HCT116 (cell line): Measurements from ENCODE around the gene EFR3B. TPM values are rescaled to one million over a fixed set of nuclear protein-coding genes. Genes with fewer than 3 reads are reported as not detected.

ENCODE experiments used
- ATAC-seq: fragments of 200-7000 bp; cut with Tn5 transposase; 2 replicates; pipeline ENCODE4 v1.9.1; 2020; ENCODE audit warnings: mild to moderate bottlenecking, moderate library complexity
- BruUV-seq: library from RNA; stranded (reverse); fragments of 400-500 nt; replicated peaks from 2 replicates; lab custom pipeline; 2021; lab: Mats Ljungman, UMichigan
- CTCF ChIA-PET: fragments of 300-600 bp; sonication (Branson Sonifier 250); formaldehyde crosslinking; loops from one replicate; lab custom pipeline; 2021; ENCODE audit warnings: antibody characterized with exemption; lab: Charles Lee
- POLR2A ChIA-PET: fragments of 300-600, 350-600 bp; sonication (Branson Sonifier 250); formaldehyde crosslinking; loops from one replicate; lab custom pipeline; 2021; ENCODE audit warnings: antibody characterized with exemption; lab: Charles Lee
- RAD21 ChIA-PET, 2 experiments: fragments of 300-600 bp; sonication (Branson Sonifier 250); formaldehyde crosslinking; loops; one replicate each; lab custom pipeline; 2023; ENCODE audit warnings: low total read pairs in 2 of 2; ENCODE audit not compliant: uncharacterized antibody in 2 of 2, unreplicated experiment in 2 of 2, low non-redundant PET in 1 of 2; lab: Charles Lee
- DNase-seq: peaks from one replicate; pipeline ENCODE4 v3.0.0-alpha.2; 2010; ENCODE audit warnings: low read depth, low spot score
- H2AFZ ChIP-seq: fragments of 200-600 bp; shearing (Covaris generic), sonication (generic); 2 replicates; pipeline ENCODE4 v1.6.1; 2017; ENCODE audit warnings: low read depth, mixed run types, mixed read lengths, antibody characterized with exemption, low read length; ENCODE audit not compliant: poor library complexity, severe bottlenecking
- H3K27ac ChIP-seq: 2 replicates; pipeline ENCODE4 v1.5.1; 2012; ENCODE audit warnings: low read depth, low read length
- H3K27me3 ChIP-seq: fragments of 200-600 bp; sonication (generic); 2 replicates; pipeline ENCODE4 v1.6.1; 2016; ENCODE audit warnings: mixed run types, low read length, mixed read lengths; ENCODE audit not compliant: insufficient read depth
- H3K36me3 ChIP-seq, 2 experiments: fragments of 200-500 bp in 1 of 2; fragments of 200-600 bp in 1 of 2; sonication (Bioruptor generic) in 1 of 2; sonication (generic) in 1 of 2; 2 replicates each; pipeline versions ENCODE4 v1.5.1 to v1.6.1; 2014 to 2016; ENCODE audit warnings: low read length in 2 of 2, inconsistent platforms in 1 of 2, mixed read lengths in 1 of 2, mixed run types in 1 of 2; ENCODE audit not compliant: insufficient read depth in 2 of 2, control insufficient read depth in 1 of 2
- H3K4me1 ChIP-seq, 2 experiments: fragments of 200-600 bp in 1 of 2; sonication (generic) in 1 of 2; 2 replicates each; pipeline versions ENCODE4 v1.5.1 to v1.6.1; 2012 to 2017; ENCODE audit warnings: low read length in 2 of 2, inconsistent platforms in 1 of 2, mild to moderate bottlenecking in 1 of 2, mixed read lengths in 1 of 2, mixed run types in 1 of 2, moderate library complexity in 1 of 2; ENCODE audit not compliant: insufficient read depth in 2 of 2, control insufficient read depth in 1 of 2
- H3K4me2 ChIP-seq: fragments of 200-600 bp; sonication (generic); 2 replicates; pipeline ENCODE4 v1.6.1; 2017; ENCODE audit warnings: mixed run types, low read length, mixed read lengths
- H3K4me3 ChIP-seq, 2 experiments: fragments of 200-600 bp in 1 of 2; sonication (generic) in 1 of 2; replicated peaks in 1 of 2; 2 replicates each; pipeline ENCODE4 v1.5.1; 2011 to 2016; ENCODE audit warnings: low read length in 2 of 2, control low read depth in 1 of 2, low read depth in 1 of 2, mild to moderate bottlenecking in 1 of 2, mixed read lengths in 1 of 2, mixed run types in 1 of 2
- H3K79me2 ChIP-seq: fragments of 200-600 bp; sonication (generic); 2 replicates; pipeline ENCODE4 v1.6.1; 2017; ENCODE audit warnings: mild to moderate bottlenecking, mixed run types, low read length, moderate library complexity, mixed read lengths; ENCODE audit not compliant: insufficient read depth
- H3K9ac ChIP-seq: fragments of 200-600 bp; sonication (generic); 2 replicates; pipeline ENCODE4 v1.6.1; 2016; ENCODE audit warnings: low read length, mixed read lengths
- H3K9me2 ChIP-seq: fragments of 200-600 bp; sonication (generic), shearing (Covaris generic); 2 replicates; pipeline ENCODE4 v1.6.1; 2017; ENCODE audit warnings: mixed run types, mild to moderate bottlenecking, moderate library complexity; ENCODE audit not compliant: insufficient read depth
- H3K9me3 ChIP-seq, 2 experiments: fragments of 200-500 bp in 1 of 2; fragments of 200-600 bp in 1 of 2; sonication (Bioruptor generic) in 1 of 2; sonication (generic) in 1 of 2; 2 replicates each; pipeline ENCODE4 v1.6.1; 2014 to 2017; ENCODE audit warnings: low read length in 2 of 2, mixed read lengths in 2 of 2, inconsistent platforms in 1 of 2, low read depth in 1 of 2, mild to moderate bottlenecking in 1 of 2, mixed run types in 1 of 2, moderate library complexity in 1 of 2; ENCODE audit not compliant: control insufficient read depth in 1 of 2, insufficient read depth in 1 of 2
- H4K20me1 ChIP-seq: fragments of 200-600 bp; sonication (generic), shearing (Covaris generic); 2 replicates; pipeline ENCODE4 v1.6.1; 2017; ENCODE audit warnings: mixed run types, mild to moderate bottlenecking, moderate library complexity; ENCODE audit not compliant: insufficient read depth
- ATF3 ChIP-seq: IDR thresholded peaks from 2 replicates; pipeline ENCODE4 v1.6.1; 2012
- EGR1 ChIP-seq: IDR thresholded peaks from 2 replicates; pipeline ENCODE4 v1.6.1; 2012; ENCODE audit warnings: low read depth
- EZH2 ChIP-seq: fragments of 200-600 bp; sonication (generic); IDR thresholded peaks from 2 replicates; pipeline ENCODE4 v1.6.1; 2017; ENCODE audit warnings: antibody characterized with exemption, mixed run types
- EZH2phosphoT487 ChIP-seq: fragments of 200-600 bp; IDR thresholded peaks from 2 replicates; pipeline ENCODE4 v1.6.1; 2018; ENCODE audit warnings: antibody characterized with exemption, borderline replicate concordance
- FOSL1 ChIP-seq: IDR thresholded peaks from 2 replicates; pipeline ENCODE4 v1.6.1; 2012; ENCODE audit warnings: low read depth
- JUND ChIP-seq: IDR thresholded peaks from 2 replicates; pipeline ENCODE4 v1.6.1; 2012
- POLR2A ChIP-seq: IDR thresholded peaks from 2 replicates; pipeline ENCODE4 v1.7.0; 2011; ENCODE audit warnings: borderline replicate concordance; ENCODE audit not compliant: insufficient read depth, insufficient read length; ENCODE audit errors: extremely low read depth
- POLR2AphosphoS5 ChIP-seq: IDR thresholded peaks from 2 replicates; pipeline ENCODE4 v1.6.1; 2011; ENCODE audit warnings: mild to moderate bottlenecking, low read depth, low read length, moderate library complexity
- SIN3A ChIP-seq: IDR thresholded peaks from 2 replicates; pipeline ENCODE4 v1.6.1; 2012; ENCODE audit warnings: low read depth
- SP1 ChIP-seq: IDR thresholded peaks from 2 replicates; pipeline ENCODE4 v1.6.1; 2012; ENCODE audit warnings: low read depth
- SRF ChIP-seq: IDR thresholded peaks from 2 replicates; pipeline ENCODE4 v1.6.1; 2012; ENCODE audit warnings: low read depth
- YY1 ChIP-seq: IDR thresholded peaks from 2 replicates; pipeline ENCODE4 v1.6.1; 2011; ENCODE audit warnings: low read length, low read depth, moderate library complexity, mild to moderate bottlenecking; ENCODE audit not compliant: insufficient replicate concordance; ENCODE audit errors: extremely low read depth
- ZBTB33 ChIP-seq: IDR thresholded peaks from 2 replicates; pipeline ENCODE4 v1.6.1; 2011; ENCODE audit warnings: mild to moderate bottlenecking, low read length, moderate library complexity; ENCODE audit not compliant: insufficient replicate concordance; ENCODE audit errors: extremely low read depth
- ZNF274 ChIP-seq: fragments of 200-500 bp; sonication (Bioruptor generic); IDR thresholded peaks from 2 replicates; pipeline ENCODE4 v1.6.1; 2014; ENCODE audit warnings: mild to moderate bottlenecking, low read depth, low read length, inconsistent platforms
- intact Hi-C: fragments of 100-400 bp; cut with micrococcal nuclease; formaldehyde crosslinking; loops from 2 replicates; pipeline ENCODE4 v1.10.0; 2022
- total RNA-seq: library from RNA; stranded (reverse); gene quantifications from one replicate; pipeline ENCODE4 v1.2.1, GENCODE V29; 2021; ENCODE audit not compliant: unreplicated experiment
- TF ChIP-seq, protein P1 (sequence below): IDR thresholded peaks from 2 replicates; pipeline ENCODE4 v1.6.1; 2012

The EFR3B gene
- total RNA-seq, 1 experiment from 2014 or later: 0.96 TPM

GRCh38 chr2:25074826-25075225 lies 33.0 kb downstream of the EFR3B start:
- ChIA-PET RAD21 (no interaction called here), POLR2A (no interaction called here)
- DNase-seq: no peak
- H3K27ac ChIP-seq: no peak overlapping the region
- no peak overlapping the region for H2AFZ ChIP-seq
- H4K20me1 ChIP-seq: no peaks in the 10 kb centered on the region
- TF ChIP-seq, protein P1, sequence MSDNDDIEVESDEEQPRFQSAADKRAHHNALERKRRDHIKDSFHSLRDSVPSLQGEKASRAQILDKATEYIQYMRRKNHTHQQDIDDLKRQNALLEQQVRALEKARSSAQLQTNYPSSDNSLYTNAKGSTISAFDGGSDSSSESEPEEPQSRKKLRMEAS: no peak
- TF ChIP-seq SP1 (no peak), ZNF274 (no peak), YY1 (no peak)
- TF ChIP-seq, all 23 proteins: peak for 0
- intact Hi-C loops: no loop called here
- Histone ChIP-seq H3K27me3 (peaks cover 29% of the 10 kb centered on the region), H3K36me3 (no peaks in the 10 kb centered on the region), H3K4me3 (no peak overlapping the region), H3K4me2 (no peak overlapping the region), H3K9me2 (no peaks in the 10 kb centered on the region), H3K4me1 (peaks cover 19 to 20% of the 10 kb centered on the region in 2 experiments), H3K79me2 (no peaks in the 10 kb centered on the region), H3K9me3 (no peaks in the 10 kb centered on the region), H3K9ac (no peak overlapping the region)
- ATAC-seq: no peak
- no TSS peak for BruUV-seq
- CTCF ChIA-PET: no interaction called here

DNA sequence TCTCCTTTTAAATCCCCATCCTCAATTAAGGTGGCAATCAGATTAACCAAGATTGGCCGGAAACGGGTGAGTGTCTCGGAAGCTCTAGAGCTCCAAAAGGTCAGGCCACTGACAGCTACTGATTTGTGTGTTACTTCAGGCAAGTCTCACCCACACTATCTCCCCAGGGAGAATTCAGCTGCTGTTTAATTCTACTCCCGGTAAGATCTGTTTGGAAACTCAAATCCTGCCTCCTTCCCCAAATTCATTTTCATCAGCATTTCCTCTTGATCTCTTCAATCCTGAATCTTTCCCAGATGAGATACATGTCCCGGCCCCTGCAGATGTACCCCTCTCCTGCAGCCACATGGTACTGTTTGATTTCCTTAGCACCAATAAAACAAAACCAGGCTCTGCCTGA lies 34.9 kb downstream of the EFR3B start:
- POLR2A ChIA-PET: no interaction called here
- H3K27me3 ChIP-seq: peaks cover 38% of the 10 kb centered on the region
- CTCF ChIA-PET: no interaction called here

More for the DNA sequence above, 34.9 kb downstream of the EFR3B start:
- no TSS peak for BruUV-seq
- no peak overlapping the region for H3K4me2 ChIP-seq
- H3K79me2 ChIP-seq: no peaks in the 10 kb centered on the region
- no peaks in the 10 kb centered on the region for H3K9me2 ChIP-seq
- RAD21 ChIA-PET: no interaction called here
- H2AFZ ChIP-seq: no peak overlapping the region
- no peaks in the 10 kb centered on the region for H4K20me1 ChIP-seq
- DNase-seq (no peak), ATAC-seq (no peak)
- TF ChIP-seq EZH2 (no peak), POLR2AphosphoS5 (no peak), FOSL1 (no peak), SRF (no peak), EZH2phosphoT487 (no peak), ZBTB33 (no peak), SP1 (no peak), ZNF274 (no peak), JUND (no peak), POLR2A (no peak), SIN3A (no peak), ATF3 (no peak), EGR1 (no peak)
- TF ChIP-seq, protein P1: no peak
- no peaks in the 10 kb centered on the region for H3K36me3 ChIP-seq
- H3K27ac ChIP-seq: no peak overlapping the region
- no peak overlapping the region for H3K9ac ChIP-seq
- H3K4me3 ChIP-seq: no peak overlapping the region
- H3K9me3 ChIP-seq: no peaks in the 10 kb centered on the region
- peaks cover 19 to 20% of the 10 kb centered on the region in 2 experiments for H3K4me1 ChIP-seq
- intact Hi-C loops: no loop called here
